Measurements from ENCODE around the gene CCNL2.

Gene CCNL2

GRCh38 chr1:1433804-1434130 lies 34.6 kb upstream of the CCNL2 start:
- TF ChIP-seq CTCF (IDR thresholded peaks at IDR 0.05) = no peak

GRCh38 chr1:1432951-1433803 lies 34.0 kb upstream of the CCNL2 start:
- TF ChIP-seq CTCF (IDR thresholded peaks at IDR 0.05) = no peak

GRCh38 chr1:1432274-1432950 lies 33.3 kb upstream of the CCNL2 start:
- no peak for TF ChIP-seq CTCF (IDR thresholded peaks at IDR 0.05)

- no peak for TF ChIP-seq CTCF (IDR thresholded peaks at IDR 0.05)
Observed at GRCh38 chr1:1431845-1432273, 32.7 kb upstream of the CCNL2 start.

GRCh38 chr1:1430992-1431844 lies 32.1 kb upstream of the CCNL2 start:
- no peak for TF ChIP-seq CTCF (IDR thresholded peaks at IDR 0.05)

GRCh38 chr1:1430114-1430982 lies 31.2 kb upstream of the CCNL2 start:
- TF ChIP-seq CTCF (IDR thresholded peaks at IDR 0.05) = no peak

GRCh38 chr1:1429671-1430073 lies 30.5 kb upstream of the CCNL2 start:
- TF ChIP-seq CTCF (IDR thresholded peaks at IDR 0.05) = no peak
